HCT116 (cell line): ENCODE results near the gene SCAF4.

ENCODE experiments used
- POLR2A ChIP-seq: IDR thresholded peaks from 2 replicates; pipeline ENCODE4 v1.7.0; 2011; ENCODE audit warnings: borderline replicate concordance; ENCODE audit not compliant: insufficient read depth, insufficient read length; ENCODE audit errors: extremely low read depth
- RAD21 ChIP-seq: IDR thresholded peaks from 2 replicates; pipeline ENCODE4 v1.6.1; 2012; ENCODE audit warnings: low read depth, mild to moderate bottlenecking
- SIN3A ChIP-seq: IDR thresholded peaks from 2 replicates; pipeline ENCODE4 v1.6.1; 2012; ENCODE audit warnings: low read depth
- TCF7L2 ChIP-seq: IDR thresholded peaks from 2 replicates; pipeline ENCODE4 v1.7.0; 2011; ENCODE audit warnings: borderline replicate concordance, inconsistent platforms; ENCODE audit not compliant: insufficient read depth, insufficient read length; ENCODE audit errors: extremely low read depth
- YY1 ChIP-seq: IDR thresholded peaks from 2 replicates; pipeline ENCODE4 v1.6.1; 2011; ENCODE audit warnings: low read length, low read depth, moderate library complexity, mild to moderate bottlenecking; ENCODE audit not compliant: insufficient replicate concordance; ENCODE audit errors: extremely low read depth
- ZFX ChIP-seq: fragments of 450-650 bp; IDR thresholded peaks from 2 replicates; pipeline ENCODE4 v1.6.1; 2017
- TF ChIP-seq, protein P1 (sequence below), 3 experiments: fragments of 200-600 bp in 1 of 3; sonication (generic) in 1 of 3; IDR thresholded peaks in 2 of 3; conservative IDR thresholded peaks in 1 of 3; 2 replicates each; pipeline ENCODE4 v1.5.1; 2012 to 2017; ENCODE audit warnings: low read depth in 2 of 3, low read length in 2 of 3, antibody characterized with exemption in 1 of 3, borderline replicate concordance in 1 of 3, control low read depth in 1 of 3, mild to moderate bottlenecking in 1 of 3, mixed read lengths in 1 of 3, mixed run types in 1 of 3, moderate library complexity in 1 of 3; ENCODE audit not compliant: insufficient read depth in 1 of 3
- TF ChIP-seq, protein P2 (sequence below): IDR thresholded peaks from 2 replicates; pipeline ENCODE4 v1.6.1; 2012

DNA sequence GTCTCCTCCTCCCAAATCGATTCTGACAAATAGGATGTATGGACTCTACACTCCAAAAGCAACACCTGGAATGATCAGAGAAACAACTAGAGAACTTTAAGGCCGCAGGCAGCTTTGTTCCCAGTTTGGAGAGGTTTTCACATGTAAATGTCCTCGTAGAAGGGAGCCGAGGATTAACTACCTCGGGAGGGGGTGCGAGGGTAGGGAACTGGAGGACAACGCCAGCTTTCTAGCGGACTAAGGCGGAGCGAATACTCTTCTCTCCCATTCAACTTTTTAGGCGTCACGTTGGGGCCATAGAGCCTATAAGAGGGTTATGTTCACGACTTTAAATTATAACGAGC is 1.2 kb downstream of the SCAF4 start:
- no peak for TF ChIP-seq RAD21
- TF ChIP-seq TCF7L2 = no peak
- no peak for TF ChIP-seq ZFX
- TF ChIP-seq YY1 = no peak
- TF ChIP-seq POLR2A = no peak
- TF ChIP-seq, protein P1, sequence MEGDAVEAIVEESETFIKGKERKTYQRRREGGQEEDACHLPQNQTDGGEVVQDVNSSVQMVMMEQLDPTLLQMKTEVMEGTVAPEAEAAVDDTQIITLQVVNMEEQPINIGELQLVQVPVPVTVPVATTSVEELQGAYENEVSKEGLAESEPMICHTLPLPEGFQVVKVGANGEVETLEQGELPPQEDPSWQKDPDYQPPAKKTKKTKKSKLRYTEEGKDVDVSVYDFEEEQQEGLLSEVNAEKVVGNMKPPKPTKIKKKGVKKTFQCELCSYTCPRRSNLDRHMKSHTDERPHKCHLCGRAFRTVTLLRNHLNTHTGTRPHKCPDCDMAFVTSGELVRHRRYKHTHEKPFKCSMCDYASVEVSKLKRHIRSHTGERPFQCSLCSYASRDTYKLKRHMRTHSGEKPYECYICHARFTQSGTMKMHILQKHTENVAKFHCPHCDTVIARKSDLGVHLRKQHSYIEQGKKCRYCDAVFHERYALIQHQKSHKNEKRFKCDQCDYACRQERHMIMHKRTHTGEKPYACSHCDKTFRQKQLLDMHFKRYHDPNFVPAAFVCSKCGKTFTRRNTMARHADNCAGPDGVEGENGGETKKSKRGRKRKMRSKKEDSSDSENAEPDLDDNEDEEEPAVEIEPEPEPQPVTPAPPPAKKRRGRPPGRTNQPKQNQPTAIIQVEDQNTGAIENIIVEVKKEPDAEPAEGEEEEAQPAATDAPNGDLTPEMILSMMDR (IDR thresholded peaks at IDR 0.05 in 2 of 3, conservative IDR thresholded peaks at IDR 0.05 in 1 of 3; ENCODE audit: borderline replicate concordance in 1 of 3, insufficient read depth in 1 of 3, low read depth in 2 of 3, low read length in 2 of 3) = no peak
- no peak for TF ChIP-seq SIN3A
- TF ChIP-seq, protein P2, sequence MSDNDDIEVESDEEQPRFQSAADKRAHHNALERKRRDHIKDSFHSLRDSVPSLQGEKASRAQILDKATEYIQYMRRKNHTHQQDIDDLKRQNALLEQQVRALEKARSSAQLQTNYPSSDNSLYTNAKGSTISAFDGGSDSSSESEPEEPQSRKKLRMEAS = no peak; the same call in 1 of the 2 replicates
